GM19099 (cell line): ENCODE data around the gene UBE2L6.
A peak's percentile ranks its signal among the peaks of the same experiment; 100 is the strongest.

Source experiments
- POLR2A ChIP-seq: IDR thresholded peaks from 3 replicates; pipeline ENCODE4 v1.6.1; 2011; ENCODE audit warnings: low read depth; ENCODE audit not compliant: insufficient read length; ENCODE audit errors: extremely low read depth

UBE2L6 gene

DNA sequence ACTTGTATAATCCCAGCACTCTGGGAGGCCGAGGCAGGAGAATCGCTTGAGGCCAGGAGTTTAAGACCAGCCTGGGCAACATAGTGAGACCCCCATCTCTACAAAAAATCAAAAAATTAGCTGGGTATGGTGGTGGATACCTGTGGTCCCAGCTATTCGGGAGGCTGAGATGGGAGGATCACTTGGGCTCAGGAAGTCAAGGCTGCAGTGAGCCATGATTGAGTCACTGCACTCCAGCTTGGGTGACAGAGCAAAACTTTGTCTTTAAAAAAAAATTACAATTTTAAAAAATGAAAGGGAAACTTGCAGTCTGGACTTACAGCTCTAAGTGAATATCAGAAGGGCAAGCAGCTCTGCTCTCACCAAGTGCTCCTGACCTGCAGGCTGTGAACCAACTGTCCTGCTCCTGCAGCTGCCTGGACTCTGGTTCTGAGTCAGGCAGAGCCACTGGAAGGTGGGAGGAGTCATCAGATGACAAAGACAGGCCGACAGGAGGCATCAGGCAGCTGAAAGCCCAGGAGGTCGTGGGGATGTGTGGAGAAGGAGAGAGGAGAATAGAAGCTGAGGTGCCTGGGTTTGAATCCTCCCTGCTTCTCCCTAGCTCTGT is 20.5 kb downstream of the UBE2L6 start:
- no peak for TF ChIP-seq POLR2A

DNA sequence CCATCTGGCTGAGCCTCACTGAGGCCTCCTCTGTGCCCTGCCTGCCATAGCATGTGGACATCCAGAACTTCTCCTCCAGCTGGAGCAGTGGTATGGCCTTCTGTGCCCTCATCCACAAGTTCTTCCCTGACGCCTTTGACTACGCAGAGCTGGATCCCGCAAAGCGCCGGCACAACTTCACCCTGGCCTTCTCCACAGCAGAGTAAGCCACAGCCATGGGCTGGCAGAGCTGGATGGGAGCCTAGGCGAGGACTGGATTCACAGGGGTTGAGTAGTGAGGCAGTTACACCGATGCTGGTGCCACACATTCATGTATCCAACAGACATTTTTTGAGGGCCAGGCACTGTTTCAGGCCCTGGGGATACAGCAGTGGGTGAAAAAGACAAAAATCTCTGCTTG is 21.0 kb downstream of the UBE2L6 start:
- TF ChIP-seq POLR2A: no peak

DNA sequence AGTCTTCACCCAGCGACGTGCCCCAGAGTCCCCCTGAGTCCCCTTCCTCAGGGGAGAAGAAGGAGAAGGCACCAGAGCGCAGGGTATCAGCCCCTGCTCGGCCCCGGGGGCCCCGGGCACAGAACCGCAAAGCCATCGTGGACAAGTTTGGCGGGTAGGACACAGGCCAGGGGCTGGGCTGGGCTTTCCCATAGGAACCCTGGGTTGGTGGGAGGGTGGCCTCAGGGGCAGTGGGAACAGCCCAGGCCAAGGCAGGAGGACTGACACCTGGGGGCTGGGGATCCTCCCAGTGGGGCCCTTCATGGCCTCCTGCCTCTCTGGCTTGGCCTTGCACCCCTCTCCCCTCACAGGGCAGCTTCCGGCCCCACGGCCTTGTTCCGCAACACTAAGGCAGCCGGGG is 21.6 kb downstream of the UBE2L6 start:
- no peak for TF ChIP-seq POLR2A

- no peak for TF ChIP-seq POLR2A
Observed at GRCh38 chr11:57544566-57544965, 22.9 kb downstream of the UBE2L6 start.

- no peak for TF ChIP-seq POLR2A
Observed at GRCh38 chr11:57543593-57543992, 23.9 kb downstream of the UBE2L6 start.

GRCh38 chr11:57542582-57542981 is 24.9 kb downstream of the UBE2L6 start:
- TF ChIP-seq POLR2A: no peak

DNA sequence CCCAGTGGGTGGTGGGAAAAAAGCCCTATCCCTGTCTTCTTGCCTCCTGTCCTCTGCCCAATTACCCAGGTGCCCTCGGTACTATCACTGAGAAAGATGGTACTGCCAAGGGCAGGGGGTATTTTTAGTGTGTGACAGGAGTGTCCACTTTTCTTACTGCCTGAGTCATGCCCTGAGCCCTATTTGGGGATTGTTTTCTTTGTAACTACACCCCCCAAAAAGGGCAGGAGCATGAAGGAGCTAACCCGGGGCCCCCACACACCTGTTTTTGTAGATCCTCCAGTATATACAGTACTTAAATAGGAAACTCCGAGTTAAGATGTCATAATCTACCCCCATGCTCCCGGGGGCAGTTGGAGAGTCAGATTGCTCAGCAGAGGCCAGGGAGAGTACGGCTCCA is 26.3 kb downstream of the UBE2L6 start:
- no peak for TF ChIP-seq POLR2A

DNA sequence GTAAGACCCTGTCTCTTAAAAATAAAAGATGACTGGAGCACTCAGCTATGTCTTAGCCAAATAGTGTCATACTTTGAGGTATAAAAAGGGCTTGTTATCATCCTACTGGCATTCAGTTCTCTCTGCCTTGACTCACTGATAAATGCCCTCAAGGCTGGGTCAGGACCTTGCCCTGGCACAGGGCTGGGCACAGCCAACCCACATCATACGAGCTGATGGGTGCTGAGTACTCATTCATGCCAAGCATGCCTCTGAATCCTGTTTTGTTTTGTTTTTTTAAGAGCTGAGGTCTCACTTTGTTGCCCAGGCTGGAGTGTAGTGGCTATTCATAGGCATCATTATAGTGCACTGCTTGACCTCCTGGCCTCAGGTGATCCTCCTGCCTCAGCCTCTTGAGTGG is 28.1 kb downstream of the UBE2L6 start:
- TF ChIP-seq POLR2A: no peak

DNA sequence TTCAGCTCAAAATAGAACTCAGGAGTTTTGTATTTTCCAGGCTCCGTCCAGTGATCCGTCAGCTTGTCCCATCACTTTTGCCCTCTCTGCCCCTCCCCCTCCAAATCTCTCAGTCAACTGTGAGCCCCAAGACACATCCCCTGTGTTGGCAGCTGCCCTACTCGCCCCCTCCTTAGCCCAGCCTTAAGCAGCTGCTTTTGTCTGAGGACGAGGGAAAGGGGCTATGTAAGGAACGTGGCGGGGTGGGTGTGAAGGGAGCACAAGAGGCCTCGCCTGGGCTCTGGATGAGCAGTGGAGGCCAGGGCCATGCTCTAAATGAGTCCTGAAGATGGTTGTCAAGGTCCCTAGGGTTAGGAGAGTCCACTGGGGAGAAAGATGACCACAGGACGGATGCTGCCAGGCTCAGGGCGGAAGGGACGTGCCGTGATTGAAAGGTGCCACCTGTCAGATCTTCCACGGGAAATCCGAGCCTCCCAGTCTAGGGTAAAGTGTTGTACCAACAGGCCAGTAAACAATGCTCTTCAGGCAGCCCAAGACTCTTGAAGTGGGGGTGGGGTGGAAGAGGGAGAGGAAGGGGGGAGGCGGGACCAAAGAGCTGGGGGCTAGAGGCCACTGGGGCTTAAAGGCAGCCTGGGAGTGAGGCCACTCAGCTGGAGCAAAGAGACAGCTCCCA is 30.4 kb downstream of the UBE2L6 start, which contains the start of gene SMTNL1:
Gene SMTNL1 (plus strand): TSS at position 649 of the 673 bp plus-strand sequence. CDS start 5,048 bp downstream, outside the sequence.
- TF ChIP-seq POLR2A: no peak

GRCh38 chr11:57530596-57531507 is 36.6 kb downstream of the UBE2L6 start, which contains the start of gene TIMM10:
Gene TIMM10 (minus strand): TSS chr11:57530754. CDS start chr11:57530189, 565 bp downstream.
- TF ChIP-seq POLR2A: peak; percentile 69

DNA sequence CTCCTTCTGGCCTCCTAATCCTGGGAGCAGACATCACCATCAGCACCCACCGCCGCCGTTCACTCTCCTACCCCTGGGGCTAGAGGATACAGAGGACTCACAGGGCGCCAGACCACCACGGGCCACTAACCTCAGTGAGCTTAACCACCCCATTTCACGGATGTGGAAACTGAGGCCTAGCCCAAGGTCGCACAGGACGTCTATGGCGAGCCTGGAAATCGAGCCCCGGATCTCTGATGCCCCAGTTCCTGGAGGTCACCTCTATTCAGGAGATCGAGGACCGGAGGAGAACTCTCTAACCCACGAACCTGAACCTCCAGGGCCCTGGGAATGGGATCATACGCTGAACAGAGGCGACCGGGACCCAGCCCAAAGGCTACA is 37.3 kb downstream of the UBE2L6 start:
- no peak for TF ChIP-seq POLR2A

- no peak for TF ChIP-seq POLR2A
Observed at GRCh38 chr11:57529012-57529411, 38.5 kb downstream of the UBE2L6 start.

DNA sequence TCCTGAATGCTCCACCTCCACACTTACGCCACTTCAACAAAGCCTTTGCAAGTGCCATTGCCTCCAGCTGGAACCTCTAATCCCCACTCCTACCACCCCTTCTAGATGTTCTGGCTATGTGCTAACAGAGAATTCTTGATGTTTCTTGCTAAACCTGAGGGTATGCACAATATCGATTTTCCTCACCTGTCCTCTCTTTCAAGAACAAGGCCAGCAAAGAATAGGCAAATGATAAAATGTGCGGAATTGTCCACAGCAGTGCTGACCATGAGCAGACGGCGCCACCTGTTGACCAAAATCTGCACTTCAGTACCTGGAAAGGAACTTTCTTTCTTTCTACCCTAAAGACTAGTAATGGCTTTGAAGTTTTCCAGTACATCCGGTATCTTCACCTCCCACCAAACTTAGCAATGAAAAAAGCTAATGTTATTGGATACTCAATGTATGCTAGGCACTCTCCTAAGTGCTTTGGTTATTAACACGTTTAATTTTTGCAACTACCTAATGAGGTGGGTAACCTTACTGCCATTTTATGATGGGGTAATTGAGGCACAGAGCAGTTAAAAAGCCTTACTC is 40.3 kb downstream of the UBE2L6 start:
- peak; percentile 3 for TF ChIP-seq POLR2A

- TF ChIP-seq POLR2A: no peak
Observed at GRCh38 chr11:57523419-57523818, 44.1 kb downstream of the UBE2L6 start.

DNA sequence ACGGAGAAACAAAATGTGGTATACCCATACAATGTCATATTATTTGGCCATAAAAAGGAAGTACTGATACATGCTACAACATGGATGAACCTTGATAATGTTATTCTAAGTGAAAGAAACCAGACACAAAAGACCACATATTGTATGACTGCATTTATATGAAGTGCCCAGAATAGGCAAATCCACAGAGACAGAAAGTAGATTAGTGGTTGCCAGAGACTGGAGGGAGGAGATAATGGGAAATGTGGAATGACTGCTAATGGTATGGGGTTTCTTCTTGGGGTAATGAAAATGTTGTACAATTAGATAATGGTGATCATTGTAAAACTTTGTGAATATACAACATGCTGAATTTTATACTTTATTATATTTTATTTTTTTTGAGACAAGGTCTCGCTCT is 46.4 kb downstream of the UBE2L6 start:
- TF ChIP-seq POLR2A: no peak
